Measurements from ENCODE around the gene ZNF516. TPM values are rescaled to one million over a fixed set of nuclear protein-coding genes. Genes with fewer than 3 reads are reported as not detected.
A peak's percentile ranks its signal among the peaks of the same experiment; 100 is the strongest.
"Not testable (repeated sequence)": the region's sequence is repeated elsewhere in the genome, so short reads cannot be mapped to it uniquely, and the experiment has no call there.

The ZNF516 gene
- 58.9 TPM for polyA plus RNA-seq (2013, experiment 1 of 4)
- polyA plus RNA-seq (2013, experiment 2 of 4), result 68.7 TPM
- polyA plus RNA-seq (2013, experiment 3 of 4), result 48.2 TPM
- polyA plus RNA-seq (2013, experiment 4 of 4), result 67.1 TPM

- no peaks in the 10 kb centered on the region for H3K36me3 ChIP-seq (ENCODE audit: control insufficient read depth, insufficient read depth, low read length)
- peaks cover 15% of the 10 kb centered on the region for H3K4me1 ChIP-seq (ENCODE audit: control insufficient read depth, insufficient read depth, low read length)
- no peaks in the 10 kb centered on the region for H3K27me3 ChIP-seq (ENCODE audit: control insufficient read depth, insufficient read depth, low read length, poor library complexity, severe bottlenecking)
- H3K9me3 ChIP-seq (ENCODE audit: control insufficient read depth, low read length), result no peaks in the 10 kb centered on the region
- H3K27ac ChIP-seq (ENCODE audit: insufficient read depth, low read depth, low read length, poor library complexity, severe bottlenecking), result peak within 1 kb of the TSS; percentile 95
- H3K4me3 ChIP-seq (ENCODE audit: insufficient read depth, low read depth, low read length), result peak within 1 kb of the TSS; percentile 75
- WGBS, 2 experiments, result 0% methylated on average over 61 to 63 of the region's 64 CpGs
Observed at GRCh38 chr18:76495006-76495370, at the start of gene ZNF516. ZNF516 (minus strand) TSS chr18:76495242; CDS start chr18:76443054, 52,188 bp downstream.

DNA sequence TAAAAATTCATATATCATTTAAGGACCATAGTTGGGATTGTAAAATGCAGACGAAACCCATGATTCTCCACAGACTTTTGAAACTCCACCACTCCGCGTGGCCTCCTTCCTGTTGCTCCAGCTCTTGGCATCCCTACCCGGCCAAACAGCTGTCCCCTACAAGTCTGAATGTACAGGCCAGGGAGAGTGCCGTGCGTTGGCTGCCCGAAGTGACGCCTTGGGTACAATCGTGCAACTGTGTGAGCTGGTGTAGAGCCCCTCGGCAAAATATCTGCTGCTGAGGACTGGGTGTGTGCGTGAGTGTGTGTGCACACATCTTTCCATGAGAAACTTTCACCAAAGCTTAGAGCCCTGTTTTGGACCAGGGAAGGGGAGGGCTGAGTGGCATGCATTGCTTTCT lies 43.8 kb upstream of the ZNF516 start:
- Histone ChIP-seq H3K4me1 (ENCODE audit: control insufficient read depth, insufficient read depth, low read length) (no peaks in the 10 kb centered on the region), H3K9me3 (ENCODE audit: control insufficient read depth, low read length) (no peaks in the 10 kb centered on the region), H3K27me3 (ENCODE audit: control insufficient read depth, insufficient read depth, low read length, poor library complexity, severe bottlenecking) (no peaks in the 10 kb centered on the region), H3K4me3 (ENCODE audit: insufficient read depth, low read depth, low read length) (no peak overlapping the region), H3K27ac (ENCODE audit: insufficient read depth, low read depth, low read length, poor library complexity, severe bottlenecking) (no peak overlapping the region), H3K36me3 (ENCODE audit: control insufficient read depth, insufficient read depth, low read length) (no peaks in the 10 kb centered on the region)
- 94% methylated on average over 11 of the region's 11 CpGs for WGBS, 2 experiments

DNA sequence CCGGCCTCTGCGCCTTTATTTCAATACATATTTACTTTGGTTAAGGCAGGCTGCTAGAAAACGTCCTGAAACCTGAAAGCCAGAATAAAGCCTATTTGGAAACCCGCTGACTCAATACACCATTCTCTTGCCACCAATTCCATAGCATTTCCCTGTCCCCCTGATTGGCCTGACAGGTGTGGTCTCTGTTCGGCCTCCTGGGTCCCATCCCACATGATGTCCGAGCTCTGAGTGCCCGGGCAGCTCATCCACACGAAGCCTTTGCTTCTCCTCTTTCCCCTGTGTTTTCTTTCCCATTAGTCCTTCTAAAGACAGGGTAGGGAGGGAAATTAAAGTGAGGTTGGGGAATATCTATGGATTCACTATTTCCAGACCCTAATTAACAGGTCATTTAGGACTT lies 42.6 kb upstream of the ZNF516 start:
- Histone ChIP-seq H3K36me3 (ENCODE audit: control insufficient read depth, insufficient read depth, low read length) (no peaks in the 10 kb centered on the region), H3K27ac (ENCODE audit: insufficient read depth, low read depth, low read length, poor library complexity, severe bottlenecking) (no peak overlapping the region), H3K9me3 (ENCODE audit: control insufficient read depth, low read length) (no peaks in the 10 kb centered on the region), H3K4me1 (ENCODE audit: control insufficient read depth, insufficient read depth, low read length) (no peaks in the 10 kb centered on the region), H3K27me3 (ENCODE audit: control insufficient read depth, insufficient read depth, low read length, poor library complexity, severe bottlenecking) (no peaks in the 10 kb centered on the region), H3K4me3 (ENCODE audit: insufficient read depth, low read depth, low read length) (no peak overlapping the region)
- 91 to 95% methylated on average over 8 of the region's 8 CpGs for WGBS, 2 experiments

DNA sequence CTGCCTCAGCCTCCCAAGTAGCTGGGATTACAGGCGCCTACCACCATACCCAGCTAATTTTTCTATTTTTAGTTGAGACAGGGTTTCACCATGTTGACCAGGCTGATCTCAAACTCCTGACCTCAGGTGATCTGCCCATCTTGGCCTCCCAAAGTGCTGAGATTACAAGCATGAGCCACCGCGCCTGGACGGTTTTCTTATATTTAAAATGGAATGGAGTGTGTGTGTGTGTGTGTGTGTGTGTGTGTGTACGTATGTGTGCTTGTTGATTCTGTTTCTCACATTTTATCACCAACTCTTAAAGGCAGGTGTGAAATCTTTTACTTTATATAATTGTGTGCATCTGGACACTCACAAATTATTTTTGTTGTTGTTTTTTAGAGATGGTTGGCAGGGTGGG lies 41.6 kb upstream of the ZNF516 start:
- 79 to 96% methylated on average over 4 to 5 of the region's 5 CpGs for WGBS, 2 experiments
- H3K27me3 ChIP-seq (ENCODE audit: control insufficient read depth, insufficient read depth, low read length, poor library complexity, severe bottlenecking); H3K9me3 ChIP-seq (ENCODE audit: control insufficient read depth, low read length); H3K36me3 ChIP-seq (ENCODE audit: control insufficient read depth, insufficient read depth, low read length); H3K4me3 ChIP-seq (ENCODE audit: insufficient read depth, low read depth, low read length); H3K4me1 ChIP-seq (ENCODE audit: control insufficient read depth, insufficient read depth, low read length); H3K27ac ChIP-seq (ENCODE audit: insufficient read depth, low read depth, low read length, poor library complexity, severe bottlenecking): not testable (repeated sequence)

DNA sequence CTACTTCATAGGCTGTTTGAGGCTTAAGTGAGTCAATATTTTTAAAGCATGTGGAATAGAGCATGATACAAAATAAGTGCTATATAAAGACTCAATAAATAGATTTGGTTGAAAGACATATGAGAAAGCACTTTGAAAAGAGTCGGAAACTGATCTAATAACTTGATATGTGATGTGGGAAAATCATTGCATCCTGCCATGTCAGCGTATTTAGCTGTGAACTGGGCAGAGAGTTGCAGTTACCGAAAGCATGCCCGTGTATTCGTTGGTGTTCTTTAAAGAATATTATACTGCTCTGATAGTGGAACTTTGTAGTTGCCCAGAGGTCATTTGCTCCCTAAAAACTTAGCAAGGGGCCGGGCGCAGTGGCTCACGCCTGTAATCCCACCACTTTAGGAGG lies 37.8 kb upstream of the ZNF516 start:
- H3K9me3 ChIP-seq (ENCODE audit: control insufficient read depth, low read length), result no peaks in the 10 kb centered on the region
- no peaks in the 10 kb centered on the region for H3K36me3 ChIP-seq (ENCODE audit: control insufficient read depth, insufficient read depth, low read length)
- H3K27me3 ChIP-seq (ENCODE audit: control insufficient read depth, insufficient read depth, low read length, poor library complexity, severe bottlenecking), result no peaks in the 10 kb centered on the region
- no peak overlapping the region for H3K4me3 ChIP-seq (ENCODE audit: insufficient read depth, low read depth, low read length)
- H3K4me1 ChIP-seq (ENCODE audit: control insufficient read depth, insufficient read depth, low read length), result peaks cover 10% of the 10 kb centered on the region
- WGBS, 2 experiments, result 92 to 95% methylated on average over 8 of the region's 8 CpGs
- H3K27ac ChIP-seq (ENCODE audit: insufficient read depth, low read depth, low read length, poor library complexity, severe bottlenecking), result no peak overlapping the region

GRCh38 chr18:76530846-76531245 lies 35.8 kb upstream of the ZNF516 start:
- Histone ChIP-seq H3K9me3 (ENCODE audit: control insufficient read depth, low read length) (no peaks in the 10 kb centered on the region), H3K4me1 (ENCODE audit: control insufficient read depth, insufficient read depth, low read length) (peaks cover 12% of the 10 kb centered on the region), H3K4me3 (ENCODE audit: insufficient read depth, low read depth, low read length) (no peak overlapping the region), H3K27ac (ENCODE audit: insufficient read depth, low read depth, low read length, poor library complexity, severe bottlenecking) (no peak overlapping the region), H3K36me3 (ENCODE audit: control insufficient read depth, insufficient read depth, low read length) (no peaks in the 10 kb centered on the region), H3K27me3 (ENCODE audit: control insufficient read depth, insufficient read depth, low read length, poor library complexity, severe bottlenecking) (no peaks in the 10 kb centered on the region)
- 86 to 94% methylated on average over 8 to 9 of the region's 9 CpGs for WGBS, 2 experiments

GRCh38 chr18:76530391-76530790 lies 35.3 kb upstream of the ZNF516 start:
- no peaks in the 10 kb centered on the region for H3K27me3 ChIP-seq (ENCODE audit: control insufficient read depth, insufficient read depth, low read length, poor library complexity, severe bottlenecking)
- no peak overlapping the region for H3K27ac ChIP-seq (ENCODE audit: insufficient read depth, low read depth, low read length, poor library complexity, severe bottlenecking)
- H3K9me3 ChIP-seq (ENCODE audit: control insufficient read depth, low read length), result no peaks in the 10 kb centered on the region
- 95% methylated on average over 11 of the region's 11 CpGs for WGBS, 2 experiments
- peaks cover 16% of the 10 kb centered on the region for H3K4me1 ChIP-seq (ENCODE audit: control insufficient read depth, insufficient read depth, low read length)
- no peak overlapping the region for H3K4me3 ChIP-seq (ENCODE audit: insufficient read depth, low read depth, low read length)
- no peaks in the 10 kb centered on the region for H3K36me3 ChIP-seq (ENCODE audit: control insufficient read depth, insufficient read depth, low read length)

DNA sequence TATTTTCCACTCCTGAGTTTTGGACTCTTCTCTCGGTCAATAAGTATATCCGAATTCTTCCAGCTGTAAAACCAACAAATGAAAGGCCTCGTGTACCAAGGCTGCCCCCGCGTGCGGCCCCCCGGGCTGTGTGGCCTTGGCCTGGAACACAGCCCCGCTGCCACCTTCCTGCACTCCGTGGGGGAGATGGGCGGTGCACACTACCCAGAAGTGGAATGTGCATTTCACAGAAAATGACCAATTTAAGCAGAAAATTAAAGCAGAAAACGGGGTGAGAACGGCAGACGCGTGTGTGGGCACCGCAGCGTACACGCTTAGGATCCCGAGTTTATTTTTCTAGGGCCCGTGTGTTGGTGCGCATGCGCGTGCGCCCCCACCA lies 34.4 kb upstream of the ZNF516 start:
- 93% methylated on average over 23 of the region's 23 CpGs for WGBS, 2 experiments
- Histone ChIP-seq H3K9me3 (ENCODE audit: control insufficient read depth, low read length) (no peaks in the 10 kb centered on the region), H3K4me3 (ENCODE audit: insufficient read depth, low read depth, low read length) (no peak overlapping the region), H3K27me3 (ENCODE audit: control insufficient read depth, insufficient read depth, low read length, poor library complexity, severe bottlenecking) (no peaks in the 10 kb centered on the region), H3K36me3 (ENCODE audit: control insufficient read depth, insufficient read depth, low read length) (no peaks in the 10 kb centered on the region), H3K27ac (ENCODE audit: insufficient read depth, low read depth, low read length, poor library complexity, severe bottlenecking) (no peak overlapping the region), H3K4me1 (ENCODE audit: control insufficient read depth, insufficient read depth, low read length) (peaks cover 25% of the 10 kb centered on the region)

DNA sequence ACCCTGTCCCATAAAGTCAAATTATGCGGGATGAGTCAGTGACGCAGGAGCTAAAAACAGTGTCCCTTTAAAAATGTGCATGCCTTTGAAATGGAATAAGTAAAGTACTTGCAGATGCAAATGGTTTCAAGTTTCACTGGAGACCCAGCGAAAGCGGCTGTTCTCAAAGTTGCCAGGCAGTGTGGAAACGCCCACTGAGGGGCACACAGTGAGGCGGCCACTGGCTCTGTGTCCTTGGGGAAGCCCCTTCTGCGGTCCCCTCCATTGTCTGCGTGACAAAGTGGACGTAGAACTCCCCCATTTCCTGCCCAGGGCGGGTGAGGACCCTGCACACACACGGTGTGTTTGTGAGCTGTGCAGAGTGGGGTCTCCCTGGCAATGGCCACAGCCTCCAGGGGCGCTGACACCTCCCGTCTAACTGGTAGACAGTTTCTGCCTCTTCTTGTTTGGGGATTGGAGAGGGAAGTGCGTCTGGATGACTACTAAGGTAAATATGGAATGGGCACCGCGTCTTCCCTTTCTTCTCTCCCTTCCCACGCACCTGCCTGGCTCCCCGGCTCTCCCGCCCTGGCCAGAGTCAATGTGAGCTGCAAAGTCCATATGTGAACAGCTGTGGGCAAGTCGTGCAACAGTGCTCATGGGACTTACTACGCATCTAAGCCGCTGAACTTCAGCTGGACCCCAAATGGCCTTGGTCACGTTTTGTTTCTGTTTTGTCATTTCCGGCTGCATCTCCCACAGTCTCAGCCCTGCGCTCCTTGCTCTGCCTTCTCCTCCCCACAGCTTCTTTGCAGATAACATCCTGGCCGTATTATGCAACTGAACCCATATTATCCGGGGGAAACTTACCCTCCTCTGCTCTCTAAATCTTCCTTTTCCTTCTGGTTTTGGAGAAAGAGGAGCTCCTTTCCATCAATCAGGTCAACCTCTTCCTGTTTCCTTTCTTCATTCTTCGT lies 33.7 kb upstream of the ZNF516 start:
- WGBS, 2 experiments, result 45 to 47% methylated on average over 28 of the region's 28 CpGs
- Histone ChIP-seq H3K36me3 (ENCODE audit: control insufficient read depth, insufficient read depth, low read length) (no peaks in the 10 kb centered on the region), H3K4me1 (ENCODE audit: control insufficient read depth, insufficient read depth, low read length) (peaks cover 25% of the 10 kb centered on the region), H3K27ac (ENCODE audit: insufficient read depth, low read depth, low read length, poor library complexity, severe bottlenecking) (no peak overlapping the region), H3K4me3 (ENCODE audit: insufficient read depth, low read depth, low read length) (no peak overlapping the region), H3K27me3 (ENCODE audit: control insufficient read depth, insufficient read depth, low read length, poor library complexity, severe bottlenecking) (no peaks in the 10 kb centered on the region), H3K9me3 (ENCODE audit: control insufficient read depth, low read length) (no peaks in the 10 kb centered on the region)

DNA sequence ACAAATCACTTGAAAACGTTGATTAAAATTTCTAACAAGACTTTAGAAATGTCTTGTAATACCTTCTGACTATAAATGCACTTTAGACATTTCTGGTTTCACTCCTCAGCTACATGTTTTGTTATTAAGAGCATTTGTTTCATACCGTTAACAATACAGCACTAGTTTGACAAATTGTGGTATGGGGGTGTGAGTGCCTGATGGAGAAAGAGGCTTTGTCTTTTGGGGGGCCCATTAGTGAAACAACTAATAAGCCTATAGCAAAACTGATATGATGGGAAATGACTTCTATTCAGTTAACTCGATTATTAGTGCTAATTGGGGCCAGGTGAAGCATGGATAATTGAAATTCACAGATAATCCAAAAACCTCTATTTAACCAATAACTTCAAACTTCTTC lies 30.9 kb upstream of the ZNF516 start:
- Histone ChIP-seq H3K4me1 (ENCODE audit: control insufficient read depth, insufficient read depth, low read length) (peaks cover 33% of the 10 kb centered on the region), H3K27me3 (ENCODE audit: control insufficient read depth, insufficient read depth, low read length, poor library complexity, severe bottlenecking) (no peaks in the 10 kb centered on the region), H3K27ac (ENCODE audit: insufficient read depth, low read depth, low read length, poor library complexity, severe bottlenecking) (peak overlapping the region; percentile 11), H3K36me3 (ENCODE audit: control insufficient read depth, insufficient read depth, low read length) (no peaks in the 10 kb centered on the region), H3K9me3 (ENCODE audit: control insufficient read depth, low read length) (no peaks in the 10 kb centered on the region), H3K4me3 (ENCODE audit: insufficient read depth, low read depth, low read length) (no peak overlapping the region)
- 94% methylated on average over 2 to 3 of the region's 3 CpGs for WGBS, 2 experiments

Data from ectodermal cell (in vitro differentiated cells).